Glomerular visceral epithelial cell (primary cell): ENCODE measurements around the gene NFKB1.
"Not testable (repeated sequence)": the region's sequence is repeated elsewhere in the genome, so short reads cannot be mapped to it uniquely, and the experiment has no call there.

Experiments
- DNase-seq: peaks from one replicate; pipeline ENCODE4 v3.0.0-alpha.2; 2016; ENCODE audit errors: extremely low spot score

Gene NFKB1

DNA sequence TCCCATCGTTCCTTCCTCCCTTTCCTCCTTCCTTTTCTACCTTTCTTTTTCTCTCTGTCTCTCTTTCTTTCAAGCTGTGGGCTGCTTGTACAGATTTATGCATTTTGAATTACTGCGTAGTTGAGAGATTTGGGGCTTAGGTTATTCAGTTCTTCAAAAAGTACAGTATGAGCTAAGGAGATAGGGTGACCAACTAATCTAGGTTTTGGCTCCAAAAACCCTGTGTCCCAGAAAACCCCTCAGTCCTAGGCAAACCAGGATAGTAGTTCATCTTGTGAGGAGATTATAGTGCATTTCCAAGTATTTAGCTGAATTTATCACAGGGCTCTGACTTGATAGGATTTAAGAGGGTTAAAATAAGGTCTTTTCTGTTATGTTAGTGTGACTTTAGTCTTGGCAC, 64.5 kb downstream of the NFKB1 start:
- no peak for DNase-seq

DNA sequence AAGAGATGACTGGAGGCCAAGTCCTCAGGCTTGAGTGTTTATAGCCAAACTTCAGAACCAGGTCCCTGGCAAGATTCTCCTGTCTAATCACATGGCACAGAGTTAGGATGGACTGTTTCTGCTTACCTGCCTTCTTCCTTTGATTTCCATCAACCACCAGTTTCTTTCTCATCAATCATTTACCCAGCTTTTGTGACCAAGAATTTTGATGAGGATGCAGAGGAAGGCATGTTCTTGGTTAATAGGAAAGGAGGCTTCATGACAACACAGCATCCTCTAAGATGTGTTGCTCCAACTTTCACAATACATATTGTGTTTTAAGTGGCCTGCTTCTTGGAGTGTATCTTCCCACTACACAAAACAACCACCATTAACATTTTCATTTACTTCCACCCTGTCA, 65.3 kb downstream of the NFKB1 start:
- DNase-seq: peak; percentile 10

GRCh38 chr4:102567427-102567826, 66.3 kb downstream of the NFKB1 start:
- no peak for DNase-seq

DNA sequence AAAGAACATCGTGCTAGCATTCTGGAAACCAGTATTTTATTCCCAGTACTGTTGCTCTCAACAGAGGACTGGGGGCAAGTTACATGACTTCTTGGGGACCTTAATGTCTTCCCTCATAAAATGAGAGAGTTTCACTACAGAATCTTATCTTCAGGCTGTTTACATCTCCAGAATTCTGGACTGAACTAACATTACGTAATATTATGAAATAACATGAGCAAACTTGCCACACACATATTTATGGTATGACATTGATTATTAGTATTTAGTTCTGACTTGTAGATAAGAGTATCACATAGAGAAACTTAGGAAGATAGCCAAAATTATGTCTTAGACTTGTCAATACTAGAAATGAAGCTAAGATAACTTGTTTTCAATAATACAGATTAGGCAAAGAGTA, 68.0 kb downstream of the NFKB1 start:
- no peak for DNase-seq

DNA sequence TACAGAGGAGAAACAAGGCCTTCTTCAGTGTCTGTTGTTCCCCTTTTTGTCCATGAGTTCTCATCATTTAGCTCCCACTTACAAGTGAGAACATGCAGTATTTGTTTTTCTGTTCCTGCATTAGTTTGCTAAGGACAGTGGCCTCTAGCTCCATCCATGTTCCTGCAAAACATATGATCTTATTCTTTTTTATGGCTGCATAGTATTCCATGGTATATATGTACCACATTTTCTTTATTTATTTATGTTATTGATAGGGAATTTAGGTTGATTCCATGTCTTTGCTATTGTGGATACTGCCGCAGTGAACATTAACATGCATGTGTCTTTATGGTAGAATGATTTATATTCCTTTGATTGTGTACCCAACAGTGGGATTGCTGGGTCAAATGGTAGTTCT, 69.1 kb downstream of the NFKB1 start:
- DNase-seq: not testable (repeated sequence)

- no peak for DNase-seq
Measured at GRCh38 chr4:102572452-102572851, 71.3 kb downstream of the NFKB1 start.

DNA sequence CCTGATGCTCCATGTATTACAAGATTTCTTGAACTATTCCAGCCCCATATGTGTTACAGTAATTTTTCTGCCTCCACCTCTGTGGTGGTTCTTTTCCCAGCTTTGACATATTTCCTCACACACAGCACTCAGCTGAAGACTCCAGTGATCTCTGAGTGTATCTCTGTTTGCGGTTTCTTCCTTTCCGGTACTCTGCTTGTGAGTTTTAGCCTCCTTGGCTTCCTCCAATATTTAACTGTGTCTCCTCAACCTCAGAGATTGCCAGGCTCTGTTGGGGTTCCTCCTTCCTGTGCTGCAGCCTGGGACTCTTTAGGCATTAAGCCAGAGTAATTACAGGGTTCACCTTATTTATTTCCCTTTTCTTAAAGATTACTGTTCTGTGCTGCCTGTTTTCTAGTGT, 73.2 kb downstream of the NFKB1 start:
- DNase-seq: no peak

GRCh38 chr4:102575369-102576129, 74.4 kb downstream of the NFKB1 start:
- no peak for DNase-seq

- DNase-seq: no peak
Measured at GRCh38 chr4:102578270-102578669, 77.1 kb downstream of the NFKB1 start.

- no peak for DNase-seq
Measured at GRCh38 chr4:102578819-102579218, 77.7 kb downstream of the NFKB1 start.

- DNase-seq: no peak
Measured at GRCh38 chr4:102579794-102580462, 78.8 kb downstream of the NFKB1 start.

DNA sequence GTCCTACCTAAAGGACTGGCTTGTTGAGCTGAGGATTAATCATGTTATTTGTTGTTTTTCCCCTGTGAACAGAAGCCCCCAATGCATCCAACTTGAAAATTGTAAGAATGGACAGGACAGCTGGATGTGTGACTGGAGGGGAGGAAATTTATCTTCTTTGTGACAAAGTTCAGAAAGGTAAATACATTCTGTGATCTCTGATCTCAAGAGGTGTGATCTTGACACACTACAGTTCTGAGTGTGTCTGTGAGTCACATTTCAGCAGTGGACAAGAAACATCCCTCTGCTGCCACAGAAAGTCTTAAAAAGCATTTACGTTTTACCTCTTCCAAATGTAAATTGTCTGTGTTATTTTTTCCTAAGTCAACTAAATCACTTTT, 79.3 kb downstream of the NFKB1 start:
- no peak for DNase-seq

DNA sequence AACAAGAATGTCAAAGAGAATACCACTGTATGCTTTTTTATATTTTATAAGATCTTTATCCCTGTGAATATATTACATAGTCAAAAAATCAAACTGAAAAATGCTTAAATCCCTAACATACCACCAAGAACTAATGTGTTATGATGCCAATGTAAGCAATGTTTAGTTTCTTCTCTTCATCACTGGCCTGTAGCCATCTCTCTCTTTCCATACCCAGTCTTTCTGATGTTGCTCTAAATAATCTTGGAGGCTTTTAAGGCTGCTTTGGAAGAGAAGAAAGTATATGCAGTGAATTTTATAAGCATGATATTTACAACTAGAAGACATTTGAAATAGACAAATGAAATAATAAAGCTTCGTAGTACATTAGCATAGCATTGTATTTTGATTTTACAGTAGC, 82.9 kb downstream of the NFKB1 start:
- DNase-seq: no peak

DNA sequence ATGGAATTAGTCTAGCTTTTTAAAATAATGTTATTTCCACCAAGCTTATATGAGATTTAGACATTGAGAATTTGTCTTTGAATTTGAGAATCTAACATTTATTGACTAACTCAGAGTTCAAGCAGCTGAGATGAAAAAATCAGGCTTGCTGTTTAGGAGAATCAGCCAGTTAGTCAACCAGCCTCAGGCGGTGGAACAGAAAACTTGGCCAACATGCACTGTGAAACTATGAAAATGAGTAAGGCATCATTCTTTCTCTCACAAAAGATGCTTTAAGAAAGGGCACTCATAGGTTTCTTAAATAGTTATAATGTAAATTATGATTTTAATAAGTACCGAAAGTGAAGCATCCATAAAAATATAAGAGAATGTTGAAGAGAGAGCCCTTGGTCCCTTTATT, 84.2 kb downstream of the NFKB1 start:
- DNase-seq: no peak

DNA sequence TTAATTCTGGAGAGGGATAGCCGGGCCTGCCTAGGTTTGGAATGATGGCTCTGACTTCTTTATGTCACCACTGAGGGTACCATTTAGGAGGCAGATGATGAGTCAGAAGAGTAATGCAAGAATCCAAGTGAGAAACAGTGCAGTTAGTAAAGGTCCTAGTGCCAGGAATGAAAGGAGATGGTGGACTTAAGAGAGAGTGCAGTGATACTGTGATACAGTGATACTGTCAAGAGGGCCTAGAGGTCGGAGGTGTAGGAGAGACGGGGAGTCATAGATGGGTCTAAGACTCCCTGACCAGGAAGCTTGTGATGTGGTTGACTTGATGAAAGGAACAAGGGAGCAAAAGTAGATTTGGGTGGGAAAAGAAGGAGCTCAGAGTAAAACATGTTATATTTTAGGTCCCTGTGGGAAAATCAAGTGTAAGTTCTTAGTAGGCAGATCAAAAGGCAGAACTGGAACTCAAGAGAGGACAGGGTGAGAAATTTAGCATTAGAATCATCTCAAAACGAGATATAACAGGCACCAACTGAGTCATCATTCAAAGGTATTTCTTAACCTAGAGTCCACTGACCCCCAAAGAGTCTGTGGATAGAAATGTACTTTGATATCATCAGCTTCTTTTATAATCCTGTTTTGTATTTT, 85.0 kb downstream of the NFKB1 start:
- DNase-seq: no peak

- no peak for DNase-seq
Measured at GRCh38 chr4:102586644-102587021, 85.5 kb downstream of the NFKB1 start.

DNA sequence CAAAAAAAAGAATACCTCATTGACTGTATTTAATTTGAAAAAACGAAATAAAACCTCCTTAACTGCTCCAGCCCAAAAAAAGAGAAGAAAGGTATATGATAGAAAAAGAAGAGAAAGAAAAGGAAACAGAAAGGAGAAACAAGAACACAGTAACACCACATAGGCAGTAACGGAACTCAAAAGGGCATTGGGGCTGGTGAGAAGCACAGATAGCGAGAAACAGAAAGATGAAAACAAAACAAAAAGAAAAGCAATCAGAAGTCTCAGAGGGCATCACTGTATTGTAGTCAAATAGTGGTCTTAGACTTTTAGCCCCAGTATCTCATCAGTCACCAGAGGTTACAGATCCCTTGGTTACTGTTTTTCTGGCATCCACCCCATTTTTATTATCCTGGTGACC, 88.6 kb downstream of the NFKB1 start:
- no peak for DNase-seq

- DNase-seq: no peak
Measured at GRCh38 chr4:102592256-102592655, 91.1 kb downstream of the NFKB1 start.

GRCh38 chr4:102593147-102593546, 92.0 kb downstream of the NFKB1 start:
- DNase-seq: no peak

- DNase-seq: no peak
Measured at GRCh38 chr4:102594000-102594399, 92.8 kb downstream of the NFKB1 start.

GRCh38 chr4:102596532-102596931, 95.4 kb downstream of the NFKB1 start:
- no peak for DNase-seq

GRCh38 chr4:102598086-102598761, 97.1 kb downstream of the NFKB1 start:
- no peak for DNase-seq
